NT2/D1 (cell line): ENCODE measurements around the gene TTLL13.

Experiments used
- SUZ12 ChIP-seq: IDR thresholded peaks from 2 replicates; pipeline ENCODE4 v1.6.1; 2011; ENCODE audit not compliant: insufficient read length, insufficient read depth; ENCODE audit errors: extremely low read depth
- YY1 ChIP-seq: IDR thresholded peaks from 2 replicates; pipeline ENCODE4 v1.6.1; 2011; ENCODE audit not compliant: insufficient read length, insufficient read depth
- ZNF274 ChIP-seq: IDR thresholded peaks from 2 replicates; pipeline ENCODE4 v1.6.1; 2011; ENCODE audit warnings: mild to moderate bottlenecking, low read depth, low read length

GRCh38 chr15:90221246-90221900 lies 28.0 kb upstream of the TTLL13 start:
- TF ChIP-seq SUZ12 (no peak), YY1 (no peak), ZNF274 (no peak)
